Muscle layer of colon (tissue), 2 donors: ENCODE measurements around the gene PARD6B.
"Not testable (repeated sequence)": the region's sequence is repeated elsewhere in the genome, so short reads cannot be mapped to it uniquely, and the experiment has no call there.

Experiments used
- H3K27ac ChIP-seq: one replicate; pipeline ENCODE4 v1.7.0; 2013; ENCODE audit warnings: low read depth, mild to moderate bottlenecking, low read length, moderate library complexity
- H3K27me3 ChIP-seq, 2 donors: one replicate each; pipeline ENCODE4 v1.7.0; 2013; ENCODE audit warnings: low read length in 2 of 2, mild to moderate bottlenecking in 2 of 2; ENCODE audit not compliant: insufficient read depth in 2 of 2, control insufficient read depth in 1 of 2
- H3K36me3 ChIP-seq: one replicate; pipeline ENCODE4 v1.7.0; 2013; ENCODE audit warnings: mild to moderate bottlenecking, low read length; ENCODE audit not compliant: insufficient read depth
- H3K4me1 ChIP-seq: one replicate; pipeline ENCODE4 v1.7.0; 2013; ENCODE audit warnings: mild to moderate bottlenecking, low read length; ENCODE audit not compliant: insufficient read depth
- H3K4me3 ChIP-seq, 2 donors: one replicate each; pipeline ENCODE4 v1.7.0; 2013; ENCODE audit warnings: low read length in 2 of 2, low read depth in 1 of 2, mild to moderate bottlenecking in 1 of 2, moderate library complexity in 1 of 2
- H3K9ac ChIP-seq: one replicate; pipeline ENCODE4 v1.7.0; 2013; ENCODE audit warnings: low read length
- H3K9me3 ChIP-seq: one replicate; pipeline ENCODE4 v1.7.0; 2013; ENCODE audit warnings: mild to moderate bottlenecking, low read length
- donor health status: abdominal sarcoma.
- donor health status: Adenocarcinoma of cecum.

Gene PARD6B

GRCh38 chr20:50758469-50758868, 27.1 kb downstream of the PARD6B start:
- Histone ChIP-seq H3K4me3 (no peak overlapping the region), H3K27ac (no peak overlapping the region), H3K9ac (no peak overlapping the region), H3K36me3 (no peaks in the 10 kb centered on the region), H3K27me3 (no peaks in the 10 kb centered on the region), H3K4me1 (peaks cover 16% of the 10 kb centered on the region), H3K9me3 (no peaks in the 10 kb centered on the region)

DNA sequence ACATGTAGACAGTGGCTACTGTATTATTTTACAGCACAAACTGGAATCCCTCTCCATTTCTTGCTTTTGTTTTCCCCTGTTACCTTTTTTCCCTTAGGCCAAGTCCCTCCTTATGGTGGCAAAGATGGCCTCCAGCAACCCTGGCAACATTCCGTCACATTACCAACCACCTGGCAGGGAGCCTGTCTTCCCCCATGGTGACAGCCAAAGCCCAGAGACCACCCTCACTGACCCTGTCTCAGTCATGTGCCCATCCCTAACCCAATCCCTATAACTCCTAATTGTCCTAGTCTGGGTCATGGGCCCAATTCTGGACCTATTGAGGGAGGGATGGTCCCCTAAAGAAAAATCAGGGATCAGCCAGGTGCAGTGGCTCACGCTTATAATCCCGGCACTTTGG, 27.6 kb downstream of the PARD6B start:
- Histone ChIP-seq H3K4me1 (peaks cover 16% of the 10 kb centered on the region), H3K9me3 (no peaks in the 10 kb centered on the region), H3K9ac (no peak overlapping the region), H3K36me3 (no peaks in the 10 kb centered on the region), H3K4me3 (no peak overlapping the region), H3K27me3 (no peaks in the 10 kb centered on the region), H3K27ac (no peak overlapping the region)

DNA sequence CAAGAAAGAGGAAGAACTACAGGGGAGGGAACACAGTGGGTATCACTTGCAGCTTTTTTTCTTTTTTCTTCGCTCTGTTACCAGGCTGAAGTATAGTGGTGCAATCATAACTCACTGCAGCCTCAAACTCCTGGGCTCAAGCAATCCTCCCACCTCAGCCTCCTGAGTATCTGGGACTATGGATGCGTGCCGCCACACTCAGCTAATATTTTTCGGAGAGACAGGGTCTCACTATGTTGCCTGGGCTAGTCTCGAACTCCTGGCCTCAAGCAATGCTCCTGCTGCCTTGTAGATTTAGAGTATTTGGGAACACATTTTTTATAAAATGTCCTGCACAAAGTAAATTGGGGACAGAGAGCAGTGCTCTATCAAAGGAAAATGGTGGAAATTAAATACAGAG, 28.3 kb downstream of the PARD6B start:
- no peak overlapping the region for H3K4me3 ChIP-seq
- H3K27ac ChIP-seq, result no peak overlapping the region
- no peaks in the 10 kb centered on the region for H3K27me3 ChIP-seq
- H3K9me3 ChIP-seq, result no peaks in the 10 kb centered on the region
- no peaks in the 10 kb centered on the region for H3K36me3 ChIP-seq
- H3K9ac ChIP-seq, result no peak overlapping the region
- H3K4me1 ChIP-seq, result peaks cover 16% of the 10 kb centered on the region

DNA sequence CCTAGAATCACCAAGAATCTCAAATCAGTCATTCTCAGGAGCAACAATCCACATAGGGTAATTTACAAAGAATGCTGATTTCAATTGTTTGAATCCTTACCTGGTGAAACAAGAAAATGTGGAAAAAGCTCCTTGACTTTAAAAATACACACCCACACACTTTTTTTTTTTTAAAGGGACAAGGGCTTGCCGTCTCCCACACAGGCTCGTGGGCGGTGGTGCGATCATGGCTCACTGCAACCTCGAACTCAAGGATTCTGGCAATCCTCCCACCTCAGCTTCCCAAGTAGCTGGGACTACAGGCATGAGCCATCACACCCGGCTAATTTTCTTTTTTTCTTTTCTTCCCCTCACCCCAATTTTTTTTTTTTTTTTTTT, 30.7 kb downstream of the PARD6B start:
- Histone ChIP-seq H3K9me3 (no peaks in the 10 kb centered on the region), H3K4me3 (no peak overlapping the region), H3K27ac (no peak overlapping the region), H3K9ac (no peak overlapping the region), H3K4me1 (peaks cover 16% of the 10 kb centered on the region), H3K27me3 (no peaks in the 10 kb centered on the region), H3K36me3 (no peaks in the 10 kb centered on the region)

GRCh38 chr20:50762435-50763220, 31.2 kb downstream of the PARD6B start:
- H3K9ac ChIP-seq, result no peak overlapping the region
- no peaks in the 10 kb centered on the region for H3K36me3 ChIP-seq
- no peaks in the 10 kb centered on the region for H3K9me3 ChIP-seq
- peaks cover 16% of the 10 kb centered on the region for H3K4me1 ChIP-seq
- no peak overlapping the region for H3K27ac ChIP-seq
- H3K27me3 ChIP-seq, result no peaks in the 10 kb centered on the region
- H3K4me3 ChIP-seq, result no peak overlapping the region

DNA sequence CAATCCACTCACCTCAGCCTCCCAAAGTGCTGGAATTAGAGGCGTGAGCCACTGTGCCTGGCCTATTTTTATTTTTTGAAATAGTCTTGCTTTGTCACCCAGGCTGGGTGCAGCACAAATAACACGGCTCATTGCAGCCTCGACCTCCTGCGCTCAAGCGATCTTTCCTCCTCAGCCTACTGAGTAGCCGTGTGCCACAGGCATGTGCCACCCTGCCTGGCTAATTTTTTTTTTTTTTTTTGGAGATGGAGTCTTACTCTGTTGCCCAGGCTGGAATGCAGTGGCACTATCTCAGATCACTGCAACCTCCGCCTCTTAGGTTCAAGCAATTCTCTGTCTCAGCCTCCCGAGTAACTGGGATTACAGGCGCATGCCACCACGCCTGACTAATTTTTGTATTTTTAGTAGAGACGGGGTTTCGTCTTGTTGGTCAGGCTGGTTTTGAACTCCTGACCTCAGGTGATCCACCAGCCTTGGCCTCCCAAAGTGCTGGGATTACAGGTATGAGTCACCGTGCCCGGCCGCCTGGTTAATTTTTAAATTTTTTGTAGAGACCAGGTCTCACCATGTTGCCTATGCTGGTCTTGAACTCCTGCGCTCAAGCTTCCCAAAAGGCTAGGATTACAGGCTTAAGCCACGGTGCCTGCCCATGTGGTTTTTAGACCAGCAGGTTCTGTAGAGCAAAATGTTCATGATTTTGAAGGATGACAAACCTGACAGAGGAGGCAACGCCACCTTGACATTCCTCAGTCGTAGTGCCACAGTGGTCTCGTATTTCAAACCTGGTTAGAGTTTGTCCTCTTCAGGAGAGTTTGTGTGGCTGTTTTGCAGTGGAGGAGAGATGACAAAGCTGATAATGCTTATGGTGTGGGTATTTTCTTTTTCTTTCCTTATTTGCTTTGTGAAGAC, 32.4 kb downstream of the PARD6B start:
- not testable (repeated sequence) for H3K9ac ChIP-seq, H3K4me3 ChIP-seq, H3K27ac ChIP-seq, H3K9me3 ChIP-seq, H3K27me3 ChIP-seq, H3K36me3 ChIP-seq
- peaks cover 16% of the 10 kb centered on the region for H3K4me1 ChIP-seq

DNA sequence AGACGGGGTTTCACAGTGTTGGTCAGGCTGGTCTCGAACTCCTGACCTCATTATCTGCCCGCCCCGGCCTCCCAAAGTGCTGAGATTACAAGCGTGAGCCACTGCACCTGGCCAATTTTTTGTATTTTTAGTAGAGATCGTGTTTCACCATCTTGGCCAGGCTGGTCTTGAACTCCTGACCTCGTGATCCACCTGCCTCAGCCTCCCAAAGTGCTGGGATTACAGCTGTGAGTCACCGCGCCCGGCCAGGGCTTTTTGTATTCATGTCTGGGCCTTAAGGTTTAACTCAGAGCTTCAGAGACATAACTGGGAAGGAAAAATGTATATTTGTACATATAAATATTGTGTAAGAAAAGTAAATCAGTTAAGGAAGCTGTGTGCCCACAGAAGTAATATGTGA, 33.9 kb downstream of the PARD6B start:
- H3K9me3 ChIP-seq, H3K36me3 ChIP-seq, H3K4me3 ChIP-seq, H3K27ac ChIP-seq, H3K27me3 ChIP-seq, H3K9ac ChIP-seq: not testable (repeated sequence)
- peaks cover 16% of the 10 kb centered on the region for H3K4me1 ChIP-seq

DNA sequence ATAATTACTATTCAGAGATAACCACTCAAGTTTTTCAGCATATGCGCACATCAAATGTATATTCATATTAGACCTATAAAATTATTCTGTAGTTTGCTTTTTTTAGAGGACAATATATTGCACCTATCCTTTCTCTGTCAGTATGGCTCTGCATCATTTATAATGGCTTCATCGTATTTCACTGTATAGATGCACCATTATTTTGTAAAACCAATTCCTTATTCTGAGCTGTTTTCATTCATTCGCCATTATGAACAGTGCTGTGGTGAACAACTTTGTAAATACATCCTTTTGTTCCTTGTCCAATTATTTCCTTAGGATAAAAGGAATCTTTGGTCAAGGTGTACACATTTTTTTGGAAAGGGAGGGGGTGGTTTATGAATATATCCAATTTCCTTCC, 34.3 kb downstream of the PARD6B start:
- H3K9me3 ChIP-seq, result no peaks in the 10 kb centered on the region
- peaks cover 16% of the 10 kb centered on the region for H3K4me1 ChIP-seq
- no peak overlapping the region for H3K9ac ChIP-seq
- H3K27ac ChIP-seq, result no peak overlapping the region
- no peaks in the 10 kb centered on the region for H3K36me3 ChIP-seq
- H3K27me3 ChIP-seq, result no peaks in the 10 kb centered on the region
- no peak overlapping the region for H3K4me3 ChIP-seq

DNA sequence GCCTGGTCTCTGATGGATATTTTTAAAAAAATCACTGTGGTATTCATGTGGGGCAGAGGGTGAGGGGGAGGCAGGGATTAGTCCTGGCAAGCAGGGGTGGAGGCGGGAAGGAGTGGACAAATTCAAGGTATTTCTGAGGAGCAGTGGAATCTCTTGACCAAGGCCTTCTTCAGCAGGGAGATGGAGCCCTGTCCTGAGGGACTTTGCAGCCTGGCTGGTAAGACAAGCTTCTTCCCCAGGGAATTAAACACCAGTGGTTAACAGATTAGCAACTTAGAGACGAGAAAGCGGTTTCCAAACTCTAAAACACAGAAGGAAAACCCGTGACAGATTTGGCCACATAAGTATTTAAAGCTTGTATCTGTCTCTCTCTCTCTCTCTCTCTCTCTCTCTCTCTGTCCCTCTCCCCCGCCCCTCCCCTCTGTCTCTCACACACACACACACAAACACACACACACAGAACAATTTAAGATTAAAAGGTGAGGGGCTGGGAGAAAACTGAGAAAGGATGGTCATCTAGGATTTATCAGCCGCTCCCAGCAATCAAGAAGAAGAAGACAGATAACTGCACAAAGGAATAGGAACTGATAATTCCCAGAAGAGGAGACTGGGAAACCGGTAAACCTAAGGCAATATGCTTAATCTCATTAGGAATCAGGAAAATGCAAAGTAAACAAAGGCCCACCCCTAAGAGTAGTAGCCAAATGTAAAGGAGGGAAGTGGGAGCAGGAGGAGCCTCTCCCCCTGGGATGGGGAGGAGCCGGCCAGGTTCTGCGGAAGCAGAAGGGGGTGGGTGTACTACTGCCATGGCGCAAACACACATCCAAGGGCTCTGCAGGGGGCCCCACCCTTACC, 35.8 kb downstream of the PARD6B start:
- not testable (repeated sequence) for H3K9ac ChIP-seq, H3K9me3 ChIP-seq, H3K27me3 ChIP-seq, H3K4me3 ChIP-seq, H3K4me1 ChIP-seq, H3K27ac ChIP-seq, H3K36me3 ChIP-seq

- not testable (repeated sequence) for H3K27me3 ChIP-seq, H3K36me3 ChIP-seq, H3K27ac ChIP-seq, H3K9ac ChIP-seq, H3K9me3 ChIP-seq, H3K4me1 ChIP-seq, H3K4me3 ChIP-seq
Measured at GRCh38 chr20:50768991-50769390, 37.6 kb downstream of the PARD6B start.

DNA sequence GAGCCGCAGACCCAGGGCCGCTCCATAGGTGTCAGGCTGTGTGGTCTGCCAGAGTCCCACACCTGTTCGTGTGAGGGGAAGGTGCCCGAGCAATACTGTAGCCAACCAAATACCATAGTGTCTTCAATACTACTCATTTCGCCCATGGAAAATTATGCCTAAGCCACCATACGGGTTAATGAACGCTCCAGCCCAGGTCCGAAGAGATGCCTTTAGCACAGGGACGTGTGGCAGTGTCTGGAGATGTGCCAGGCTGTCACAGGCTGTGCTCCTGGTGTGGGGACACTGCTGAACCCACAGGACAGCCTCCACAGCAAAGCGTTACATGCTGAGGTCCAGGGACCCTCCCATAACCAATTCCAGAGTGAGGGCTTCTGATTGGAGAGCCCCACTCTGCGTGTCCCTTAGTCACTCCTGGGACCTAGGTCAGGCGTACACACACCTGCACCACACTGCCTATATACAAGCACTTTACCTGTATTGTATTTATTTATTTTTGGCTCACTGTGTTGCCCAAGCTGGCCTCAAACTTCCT, 38.2 kb downstream of the PARD6B start:
- H3K9ac ChIP-seq, H3K4me3 ChIP-seq, H3K36me3 ChIP-seq, H3K4me1 ChIP-seq, H3K9me3 ChIP-seq, H3K27me3 ChIP-seq, H3K27ac ChIP-seq: not testable (repeated sequence)
